H1 (cell line): Measurements from ENCODE around the gene DYNC1LI1. TPM values are rescaled to one million over a fixed set of nuclear protein-coding genes. Genes with fewer than 3 reads are reported as not detected.

Source experiments
- CTBP2 ChIP-seq: IDR thresholded peaks from 2 replicates; pipeline ENCODE4 v1.7.0; 2011; ENCODE audit warnings: borderline replicate concordance, mild to moderate bottlenecking, moderate library complexity, mixed read lengths, low read length; ENCODE audit not compliant: insufficient read depth, insufficient read length
- polyA plus RNA-seq, 7 experiments: library from polyadenylated mRNA; depleted of rRNA in 3 of 7; stranded (reverse) in 5 of 7; unstranded in 2 of 7; fragments of >200 nt in 5 of 7; fragments of 200-250 nt in 2 of 7; gene quantifications; 1 replicate in 5 of 7; 2 replicates in 1 of 7; 4 replicates in 1 of 7; pipeline versions ENCODE4 v1.2.1 to v1.2.3, GENCODE V29; 2011 to 2013; ENCODE audit warnings: missing spikeins in 2 of 7, mixed read lengths in 2 of 7
- total RNA-seq: library from RNA; stranded (reverse); fragmentation: NEBNext Ultra II Directional; extraction: Animal tissue kit (Norgen Biotek cat#: 25700); gene quantifications from 2 replicates; pipeline ENCODE4 v1.2.1, GENCODE V29; 2021

Gene DYNC1LI1
- total and polyA plus RNA-seq, 2 of the 8 experiments (the other 6 are each of a cell fraction or from before 2014, with no cell fraction given), result 13.6 to 45.1 TPM

- no peak for TF ChIP-seq CTBP2
- TF ChIP-seq, all 59 proteins: peak for 0
Measured at GRCh38 chr3:32614956-32615355, 44.3 kb upstream of the DYNC1LI1 start (continued).
